ENCODE data around the gene FNBP1.

DNA sequence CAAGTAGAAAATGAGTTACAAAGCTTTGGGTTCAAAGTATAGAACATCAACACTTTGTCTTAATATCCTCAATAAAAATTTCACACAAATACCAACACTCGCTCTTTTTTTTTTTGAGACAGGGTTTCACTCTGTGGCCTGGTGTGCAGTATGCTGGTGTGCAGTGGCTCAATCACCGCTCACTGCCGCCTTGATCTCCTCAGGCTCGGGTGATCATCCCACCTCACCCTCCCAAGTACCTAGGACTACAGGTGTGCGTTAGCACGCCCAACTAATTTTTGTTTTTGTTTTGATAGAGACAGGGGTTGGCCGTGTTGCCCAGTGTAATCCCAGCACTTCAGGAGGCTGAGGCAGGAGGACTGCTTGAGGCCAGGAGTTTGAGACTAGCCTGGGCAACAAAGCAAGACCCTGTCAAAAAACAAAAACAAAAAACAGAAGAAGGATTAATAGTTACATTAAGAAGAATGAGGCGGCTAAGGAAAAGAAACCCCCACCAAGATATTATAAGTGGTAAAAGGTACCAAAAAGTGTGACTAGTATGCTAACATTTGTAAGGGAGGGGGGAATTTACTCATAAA lies 20.3 kb downstream of the FNBP1 start:
- TF ChIP-seq EP300 (IDR thresholded peaks at IDR 0.05; ENCODE audit: borderline replicate concordance in 1 of 2, control insufficient read depth in 1 of 2, low read depth in 2 of 2, low read length in 2 of 2) (no peak), RAD21 (IDR thresholded peaks at IDR 0.05; ENCODE audit: insufficient read depth, low read depth, low read length) (no peak), NFYB (IDR thresholded peaks at IDR 0.05; ENCODE audit: insufficient read depth, low read depth, low read length) (no peak), MXI1 (IDR thresholded peaks at IDR 0.05; ENCODE audit: low read depth, low read length) (no peak), CEBPB (IDR thresholded peaks at IDR 0.05; ENCODE audit: borderline replicate concordance in 1 of 2, low read depth in 2 of 2, low read length in 2 of 2) (no peak), POLR2AphosphoS2 (IDR thresholded peaks at IDR 0.05; ENCODE audit: low read depth, low read length) (no peak; the same call in 1 of the 2 replicates), TAF1 (IDR thresholded peaks at IDR 0.05; ENCODE audit: borderline replicate concordance, low read depth, low read length) (no peak), POLR2A (IDR thresholded peaks at IDR 0.05; ENCODE audit: low read depth, low read length) (peak; percentile 48), FOXM1 (IDR thresholded peaks at IDR 0.05; ENCODE audit: low read depth, low read length) (no peak), SKIL (IDR thresholded peaks at IDR 0.05; ENCODE audit: low read depth, poor library complexity, severe bottlenecking) (peak; percentile 17), YY1 (IDR thresholded peaks at IDR 0.05; ENCODE audit: low read depth, low read length) (no peak), EZH2 (IDR thresholded peaks at IDR 0.05; ENCODE audit: borderline replicate concordance, control insufficient read depth, low read depth, low read length) (no peak)
